T-helper 2 cell (primary cell): ENCODE data around the gene SUSD1.

Experiments used
- DNase-seq, 5 experiments: peaks; one replicate each; pipeline versions ENCODE4 v3.0.0 to v3.0.0-alpha.2; 2012 to 2022

The SUSD1 gene

DNA sequence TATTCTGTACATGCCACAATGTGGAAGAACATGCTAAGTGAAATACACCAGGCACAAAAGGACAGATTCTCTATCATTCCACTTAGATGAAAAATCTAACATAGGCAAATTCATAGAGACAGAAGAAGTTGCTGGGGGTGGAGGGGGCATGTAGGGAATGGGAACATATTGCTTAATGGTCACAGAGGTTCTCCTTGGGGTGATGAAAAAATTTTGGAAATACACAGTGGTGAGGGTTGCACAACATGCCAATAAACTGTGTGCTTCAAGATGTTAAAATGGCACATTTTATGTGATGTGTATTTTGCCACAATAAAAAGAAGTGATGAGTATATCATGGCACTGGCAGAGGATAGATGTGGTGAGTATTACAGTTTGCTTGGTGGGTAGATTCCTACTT, 111.9 kb downstream of the SUSD1 start:
- DNase-seq, result no peak

DNA sequence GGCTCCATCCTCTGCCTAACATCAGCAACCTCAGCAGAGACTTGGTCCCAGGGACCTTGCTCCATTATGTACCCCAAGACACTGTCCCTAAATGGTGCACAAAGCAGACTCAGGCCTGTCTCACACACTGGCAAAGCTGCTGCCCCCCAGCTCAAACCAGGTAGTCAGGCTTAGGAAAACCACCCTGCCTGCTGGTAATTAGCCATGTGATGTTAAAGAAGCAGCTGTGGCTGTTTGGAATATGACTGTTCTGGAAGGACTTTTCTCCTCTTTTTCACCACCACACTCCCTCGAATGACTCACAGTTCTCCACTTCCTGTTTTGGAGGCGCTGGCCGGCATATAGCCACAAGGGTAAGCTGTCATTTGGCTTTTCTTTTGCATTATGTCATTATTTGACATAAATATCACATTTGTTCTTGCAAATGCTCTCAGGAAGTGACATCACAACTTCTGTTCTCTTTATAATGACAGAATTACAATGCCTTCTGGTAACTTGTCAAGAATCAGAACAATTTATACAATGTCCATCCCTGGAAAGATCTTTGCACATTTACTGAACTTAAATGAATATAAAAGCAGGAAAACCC, 113.9 kb downstream of the SUSD1 start:
- peak in 2 of 5 experiments; percentile 13 to 85 for DNase-seq

DNA sequence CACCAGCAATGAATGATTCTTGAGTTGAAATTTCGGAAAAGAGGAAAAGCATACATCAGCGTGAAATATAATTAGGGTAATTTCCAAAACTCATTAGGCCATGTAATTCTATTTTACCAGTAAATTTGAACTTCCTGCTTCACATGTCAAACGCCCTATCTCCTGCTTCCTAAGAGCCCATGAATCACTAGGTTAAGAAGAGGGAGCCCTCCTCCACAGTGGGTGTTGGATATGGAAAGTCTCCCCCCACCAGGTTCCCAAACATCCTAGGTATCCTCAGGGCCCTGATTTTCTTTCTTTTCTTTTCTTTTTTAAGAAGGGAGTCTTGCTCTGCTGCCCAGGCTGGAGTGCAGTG, 115.2 kb downstream of the SUSD1 start:
- DNase-seq, result no peak

DNA sequence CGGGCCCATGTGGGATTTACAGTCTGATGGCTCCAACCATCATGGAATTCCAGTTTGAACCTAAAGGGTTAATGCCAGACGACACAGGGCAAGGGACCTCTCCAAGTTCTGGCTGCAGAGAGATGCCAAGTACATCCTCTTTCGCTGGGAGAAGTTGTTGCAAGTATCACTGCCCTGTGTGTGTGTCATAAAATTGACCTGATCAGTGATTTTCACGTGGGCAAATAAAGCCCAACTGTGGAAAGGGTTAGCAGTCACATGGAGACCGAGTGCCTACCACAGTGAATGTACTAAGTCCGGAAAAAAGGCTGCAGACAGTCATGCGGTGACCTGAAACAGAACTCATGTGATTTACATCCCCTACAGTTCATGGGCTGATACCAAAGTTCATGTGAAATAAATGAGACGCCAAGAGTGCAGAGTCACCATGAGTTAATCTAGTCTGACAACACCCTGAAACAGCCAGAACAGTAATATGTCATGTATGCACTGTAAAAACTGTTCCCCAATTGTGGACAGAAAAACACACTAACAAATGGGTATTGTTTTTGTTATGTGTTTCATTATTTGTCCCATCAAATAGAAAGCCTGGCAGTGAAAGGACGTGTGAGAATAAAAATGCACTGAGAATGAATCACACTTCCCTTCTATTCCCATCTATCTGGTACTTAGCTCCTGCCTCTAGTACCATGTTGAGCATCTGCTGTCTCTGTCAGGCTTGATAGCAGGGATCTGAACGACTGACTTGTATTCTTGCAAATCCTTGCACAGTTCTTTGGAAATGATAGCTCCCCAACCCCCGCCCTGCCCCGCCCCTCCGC, 115.7 kb downstream of the SUSD1 start:
- DNase-seq, result no peak

DNA sequence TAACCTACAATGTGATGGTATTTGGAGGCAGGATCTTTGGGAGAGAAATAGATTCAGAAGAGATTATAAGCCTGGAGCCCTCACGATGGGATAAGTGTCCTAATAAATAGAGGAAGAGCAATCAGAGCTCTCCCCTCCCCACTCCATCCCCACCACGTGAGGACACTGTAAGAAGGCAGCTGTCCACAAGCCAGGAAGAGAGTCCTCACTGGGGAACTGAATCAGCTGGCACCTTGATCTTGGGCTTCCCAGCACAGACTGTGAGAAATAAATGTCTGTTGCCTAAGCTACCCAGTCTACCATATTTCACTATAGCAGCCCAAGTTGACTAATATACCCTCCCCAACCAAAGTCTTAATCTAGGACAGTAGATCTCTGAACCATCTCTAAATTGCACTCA, 118.1 kb downstream of the SUSD1 start:
- no peak for DNase-seq

DNA sequence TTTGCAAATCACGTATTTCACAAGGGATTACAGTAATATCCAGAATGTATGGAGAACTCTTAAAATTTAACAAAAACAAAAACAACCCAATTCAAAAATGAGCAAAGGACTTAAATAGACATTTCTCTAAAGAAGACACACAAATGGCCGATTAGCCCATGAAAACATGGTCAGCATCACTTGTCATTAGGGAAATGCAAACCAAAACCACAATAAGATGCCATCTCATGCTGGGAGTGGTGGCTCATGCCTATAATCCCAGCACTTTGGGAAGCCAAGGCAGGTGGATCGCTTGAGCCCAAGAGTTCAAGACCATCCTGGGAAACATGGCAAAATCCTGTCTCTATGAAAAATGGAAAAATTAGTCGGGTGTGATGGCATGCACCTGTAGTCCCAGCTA, 120.2 kb downstream of the SUSD1 start:
- no peak for DNase-seq

DNA sequence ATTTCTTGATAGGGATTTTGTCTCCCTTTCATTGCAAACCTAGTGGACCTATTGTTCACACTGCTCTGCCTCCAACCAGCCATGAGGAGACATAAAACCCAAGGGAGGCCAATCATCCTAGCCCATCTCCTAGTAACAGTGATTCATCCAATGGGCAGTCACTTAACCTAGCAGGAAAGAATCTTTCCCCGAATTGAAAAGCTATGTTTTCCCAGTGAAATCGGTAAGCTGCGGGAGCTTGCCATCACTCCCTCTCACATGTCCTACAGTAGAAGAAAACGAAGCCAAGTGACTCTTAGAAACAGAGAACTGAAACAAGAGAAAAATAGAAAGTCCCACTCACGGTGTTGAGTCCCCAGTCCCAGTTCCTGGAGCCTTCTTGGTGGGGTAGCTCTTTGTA, 123.3 kb downstream of the SUSD1 start:
- DNase-seq, result no peak

DNA sequence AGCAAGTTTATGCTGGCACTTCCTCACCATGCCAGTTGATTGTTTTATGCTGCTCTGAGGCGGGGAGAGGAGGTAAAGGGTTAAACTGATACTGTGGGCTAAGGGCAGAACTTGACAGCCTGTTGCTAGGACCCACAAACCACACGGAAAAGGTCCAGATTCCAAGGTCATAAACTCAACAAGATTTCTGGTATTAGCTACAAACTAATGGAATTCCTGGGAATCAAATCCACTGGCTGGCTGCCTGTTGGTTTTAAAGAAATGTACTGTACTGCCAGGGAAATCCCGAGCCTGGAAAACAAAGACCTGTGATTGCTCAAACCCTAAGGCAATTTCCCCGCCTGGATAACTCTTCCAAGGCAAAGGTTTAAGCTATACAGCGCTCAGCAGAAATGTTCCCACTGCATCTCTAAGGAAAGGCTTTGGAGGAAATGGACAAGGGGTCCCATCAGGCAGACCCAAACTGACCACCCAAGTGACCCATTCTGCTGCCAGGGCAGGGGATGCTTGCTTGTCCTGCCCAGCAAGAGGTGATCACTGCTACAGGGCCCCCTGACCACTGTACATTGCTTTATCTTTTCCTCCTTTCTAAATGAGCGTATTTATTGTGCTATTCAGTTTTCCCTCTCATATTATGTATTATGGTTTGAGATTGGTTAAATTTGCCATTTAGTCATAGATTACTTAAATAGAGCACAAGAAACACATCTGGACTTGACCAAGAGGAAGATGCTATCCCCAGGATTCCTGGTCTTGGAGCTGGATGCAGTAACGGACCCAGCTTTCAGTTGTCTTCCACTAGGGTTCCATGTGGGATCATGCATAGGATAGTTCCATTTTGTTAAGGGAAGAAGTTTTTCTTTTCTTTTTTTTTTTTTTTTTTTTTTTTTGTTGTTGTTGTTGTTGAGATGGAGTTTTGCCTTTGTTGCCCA, 124.3 kb downstream of the SUSD1 start:
- no peak for DNase-seq

DNA sequence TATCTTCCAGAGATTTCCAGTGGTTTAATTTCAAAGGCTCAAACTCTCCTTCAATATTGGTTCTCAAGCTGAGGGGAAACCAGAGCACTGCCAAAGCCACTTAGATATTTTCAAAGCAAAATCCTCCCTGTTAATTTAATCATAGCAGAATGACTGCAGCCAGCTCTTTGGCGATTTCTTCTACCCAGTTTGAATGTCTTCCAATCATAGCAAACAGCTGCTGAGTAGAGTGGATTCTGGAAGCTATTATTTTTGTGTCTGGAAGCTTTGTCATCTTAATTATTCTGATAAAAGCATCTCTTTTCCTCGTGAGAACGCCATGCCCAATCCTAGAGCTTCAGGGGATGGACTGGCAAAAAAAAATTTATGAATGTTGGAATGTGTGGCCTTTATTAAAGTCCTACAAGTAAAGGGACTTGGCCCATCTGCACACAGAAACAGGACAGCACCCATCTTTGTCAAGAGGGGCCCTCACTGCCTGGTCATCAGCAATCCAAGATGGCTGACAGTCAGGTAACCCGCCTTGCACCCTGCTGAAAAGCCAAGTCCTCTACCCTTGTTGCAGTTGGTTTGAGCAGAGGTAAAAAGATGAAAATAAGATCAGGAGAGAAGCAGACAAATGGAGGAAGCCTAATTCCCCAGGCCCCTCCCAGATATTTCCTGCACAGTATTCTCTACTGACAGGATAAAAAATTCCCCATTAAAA, 125.1 kb downstream of the SUSD1 start:
- DNase-seq, result no peak

DNA sequence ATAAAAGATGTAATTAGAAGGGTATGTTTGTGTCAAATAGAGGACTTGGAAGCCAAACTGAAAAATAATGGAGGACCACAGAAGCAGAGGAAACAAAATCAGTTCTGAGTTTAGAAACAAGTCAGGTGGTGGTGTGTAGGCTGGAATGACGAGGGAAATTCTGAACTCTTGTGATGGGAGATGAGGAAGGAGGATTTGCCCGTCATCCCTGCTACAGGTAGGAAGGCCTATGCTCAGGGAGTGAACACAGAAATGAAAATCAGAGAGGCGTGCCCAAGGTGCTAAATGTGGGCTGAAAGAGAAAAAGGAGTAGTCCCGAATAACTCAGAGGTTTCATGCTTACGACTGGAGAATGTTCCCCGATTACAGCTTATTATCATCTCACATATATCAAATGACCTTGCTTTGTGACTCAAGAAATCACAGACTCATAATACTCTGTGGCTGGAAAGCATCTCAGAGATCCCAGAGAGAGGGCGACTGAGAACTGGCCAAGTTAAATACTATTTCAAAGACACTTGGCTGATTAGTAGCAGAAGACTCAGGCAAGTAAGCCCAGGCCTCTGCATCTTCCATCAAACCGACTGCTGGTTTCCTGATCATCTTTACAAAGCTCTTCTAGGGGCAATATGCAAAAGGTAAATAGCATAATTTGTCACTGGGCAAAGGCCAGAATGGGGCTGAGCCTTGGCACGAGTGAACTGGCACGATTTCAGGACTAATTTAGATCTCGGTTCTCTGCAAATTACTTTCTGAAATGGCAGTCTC, 126.0 kb downstream of the SUSD1 start:
- DNase-seq, result no peak

DNA sequence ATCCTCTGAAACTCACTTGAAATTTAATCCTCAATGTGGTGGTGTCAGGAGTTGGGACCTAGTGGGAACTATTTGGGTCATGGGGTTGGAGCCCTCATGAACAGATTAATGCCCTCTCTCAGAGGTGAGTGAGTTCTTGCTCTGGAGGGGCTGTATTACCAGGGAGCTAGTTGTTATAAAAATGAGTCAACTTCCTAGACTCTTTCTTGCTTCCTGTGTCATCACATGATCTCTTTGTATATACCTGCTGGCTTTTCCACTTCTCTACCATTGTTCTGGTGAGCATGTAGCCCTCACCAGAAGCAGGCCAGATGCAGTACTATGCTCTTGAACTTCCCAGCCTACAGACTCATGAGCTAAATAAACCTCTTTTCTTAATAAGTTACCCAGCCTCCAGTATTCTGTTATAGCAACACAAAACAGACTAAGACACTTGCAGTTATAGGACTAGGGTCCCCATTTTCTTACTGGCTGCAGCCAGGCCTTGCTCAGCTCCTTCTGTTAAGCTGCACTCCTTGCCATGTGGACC, 127.5 kb downstream of the SUSD1 start:
- peak in 1 of 5 experiments; percentile 24 for DNase-seq

DNA sequence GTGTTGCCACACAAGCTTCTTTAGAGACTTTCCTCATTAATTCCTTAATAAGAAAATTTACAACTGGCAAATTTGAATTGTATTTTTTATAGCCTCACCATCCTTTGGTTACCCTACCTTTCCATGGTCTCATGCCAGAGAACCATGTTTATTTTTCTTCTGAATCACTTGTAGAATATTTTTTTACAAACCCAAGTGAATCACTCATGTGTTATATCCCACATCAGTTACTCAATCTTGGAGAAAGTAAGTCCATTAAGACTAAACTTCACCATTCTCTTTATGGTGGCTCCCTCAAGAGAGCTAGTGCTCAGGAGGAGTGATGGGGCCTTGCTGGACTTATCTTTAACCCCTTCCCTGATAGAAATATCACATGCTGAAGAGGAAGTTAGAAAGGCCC, 128.9 kb downstream of the SUSD1 start:
- no peak for DNase-seq

DNA sequence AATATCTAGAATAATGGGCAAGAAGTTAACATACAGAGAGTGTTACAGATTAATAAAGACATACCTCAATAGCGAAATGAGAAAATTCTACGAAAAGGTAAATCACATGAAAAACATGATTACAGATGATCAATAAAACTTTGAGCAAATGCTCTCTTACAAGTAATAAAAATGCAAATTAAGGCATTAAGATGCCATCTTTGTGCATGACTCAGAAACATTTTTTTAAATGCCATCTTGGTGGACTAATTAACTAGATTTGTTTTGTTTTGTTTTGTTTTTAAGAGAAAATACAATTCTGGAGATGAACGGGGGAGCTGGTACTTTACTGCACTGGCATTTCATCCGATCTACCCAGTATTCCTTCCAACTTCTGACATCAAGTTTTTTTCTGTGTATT, 130.2 kb downstream of the SUSD1 start:
- DNase-seq, result no peak

DNA sequence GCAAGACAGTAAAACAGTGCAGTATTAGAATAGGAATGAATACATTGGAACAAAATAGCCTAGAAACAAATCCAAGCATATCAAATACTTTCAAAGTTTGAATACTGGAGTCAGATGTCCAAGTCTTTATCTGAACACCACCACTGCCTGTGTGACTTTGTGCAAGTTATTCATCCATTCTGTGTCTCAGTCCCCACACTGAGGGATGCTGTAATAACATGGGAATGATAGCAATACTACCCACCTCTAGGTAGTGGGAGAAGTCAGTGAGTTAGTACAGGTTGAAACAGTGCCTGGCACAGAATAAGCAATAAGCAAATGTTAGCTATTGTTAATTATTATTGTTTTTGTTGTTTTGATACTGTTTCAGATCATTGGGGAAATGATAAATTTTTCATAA, 130.9 kb downstream of the SUSD1 start:
- no peak for DNase-seq

DNA sequence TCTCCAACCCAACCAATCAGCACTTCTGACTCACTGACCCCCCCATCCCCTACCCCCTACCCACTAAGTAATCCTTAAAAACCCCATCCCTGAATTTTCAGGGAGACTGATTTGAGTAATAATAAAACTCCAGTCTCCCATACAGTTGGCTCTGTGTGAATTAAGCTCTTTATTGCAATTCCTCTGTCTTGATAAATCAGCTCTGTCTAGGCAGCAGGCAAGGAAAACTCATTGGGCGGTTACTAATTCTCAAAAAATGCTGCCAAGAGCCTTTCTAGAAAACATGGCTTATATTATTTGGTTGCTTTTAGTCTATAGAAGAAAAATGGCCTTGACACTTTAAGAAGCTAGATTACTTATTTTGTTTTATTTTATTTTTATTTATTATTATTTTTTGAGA, 131.7 kb downstream of the SUSD1 start:
- DNase-seq, result no peak

DNA sequence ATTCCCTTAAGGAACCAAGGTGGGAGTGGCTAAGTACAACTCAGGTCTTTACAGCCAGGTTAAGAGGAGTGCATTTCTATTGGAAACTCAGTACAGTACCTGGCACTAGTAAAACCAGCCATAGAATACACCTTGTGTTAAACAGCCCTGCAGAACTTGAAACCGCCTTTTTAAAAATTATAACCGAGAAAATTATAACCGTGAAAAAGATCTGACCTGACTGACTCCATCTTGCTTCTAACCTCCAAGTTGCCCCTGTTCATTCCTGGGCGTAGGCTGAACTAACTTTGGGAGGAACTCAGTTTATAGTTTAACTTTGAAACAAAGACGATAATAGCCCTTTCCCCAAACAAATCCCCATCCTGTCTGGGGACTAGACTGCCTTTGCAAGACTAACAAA, 132.3 kb downstream of the SUSD1 start:
- no peak for DNase-seq

DNA sequence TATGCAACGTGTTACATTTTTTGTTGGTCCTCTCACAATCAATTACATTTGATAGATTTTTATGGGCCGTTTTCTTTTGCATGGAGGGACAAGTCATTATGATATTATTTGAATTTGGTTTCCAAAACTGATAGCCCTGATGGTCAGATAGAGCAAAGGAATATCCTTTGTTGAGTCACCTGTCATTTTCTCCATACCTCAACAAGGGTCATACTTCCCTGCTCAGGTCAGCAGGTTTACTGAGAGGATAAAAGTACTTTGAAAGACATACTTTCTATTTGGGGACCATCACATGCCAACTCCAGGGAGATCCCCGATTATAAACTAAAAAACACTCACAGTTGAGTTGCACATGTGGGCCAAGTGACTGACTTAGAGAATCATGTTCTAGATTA, 132.9 kb downstream of the SUSD1 start:
- DNase-seq, result no peak

DNA sequence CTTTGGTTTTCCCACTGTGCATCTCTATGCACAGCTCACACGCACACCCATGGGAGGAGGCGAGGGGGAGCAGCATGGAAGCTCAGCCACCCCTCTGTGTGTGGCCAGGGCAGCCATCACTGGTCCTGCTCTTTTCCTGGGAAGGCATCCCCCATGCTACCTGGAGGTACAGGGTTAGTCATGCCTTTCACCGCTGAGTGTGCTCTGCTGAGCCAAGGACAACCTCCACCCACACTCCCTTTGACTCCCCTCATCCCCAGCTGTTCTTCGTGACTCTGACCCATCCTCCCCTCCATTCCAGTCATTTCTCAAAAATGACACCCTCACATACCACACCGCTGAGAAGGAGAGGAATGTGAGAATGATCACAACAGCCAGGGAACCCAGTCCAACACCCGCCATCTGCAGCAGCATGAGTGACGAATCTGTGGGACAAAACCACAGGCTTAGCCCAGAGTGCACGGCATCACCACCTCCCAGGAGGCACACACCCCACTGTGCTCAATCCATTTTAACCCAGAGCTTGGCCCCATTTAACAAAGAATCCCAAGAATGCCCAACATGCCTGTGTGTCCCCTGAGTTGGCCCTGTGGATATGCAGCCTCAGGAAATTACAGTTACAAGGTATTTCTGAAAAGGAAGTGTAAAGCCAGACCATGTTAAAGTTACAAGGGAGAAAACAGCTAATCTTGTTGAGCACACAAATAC, 133.4 kb downstream of the SUSD1 start:
- DNase-seq, result no peak

DNA sequence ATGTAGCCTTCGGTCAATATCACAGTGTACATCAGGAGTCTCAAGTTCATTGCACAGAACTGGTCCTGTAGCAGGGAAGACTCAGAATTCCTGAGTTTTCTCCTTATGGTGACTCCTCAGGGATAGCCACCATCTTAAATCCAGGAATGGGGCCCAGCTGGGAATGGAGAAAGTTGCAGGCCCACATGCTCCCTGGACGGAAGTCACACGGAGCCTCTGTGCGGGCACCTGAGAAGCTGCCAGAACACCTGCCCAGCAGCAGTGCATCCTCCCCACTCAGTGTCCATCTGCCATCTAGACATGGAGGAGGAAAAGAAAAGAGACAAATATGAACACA, 133.9 kb downstream of the SUSD1 start:
- DNase-seq, result no peak

DNA sequence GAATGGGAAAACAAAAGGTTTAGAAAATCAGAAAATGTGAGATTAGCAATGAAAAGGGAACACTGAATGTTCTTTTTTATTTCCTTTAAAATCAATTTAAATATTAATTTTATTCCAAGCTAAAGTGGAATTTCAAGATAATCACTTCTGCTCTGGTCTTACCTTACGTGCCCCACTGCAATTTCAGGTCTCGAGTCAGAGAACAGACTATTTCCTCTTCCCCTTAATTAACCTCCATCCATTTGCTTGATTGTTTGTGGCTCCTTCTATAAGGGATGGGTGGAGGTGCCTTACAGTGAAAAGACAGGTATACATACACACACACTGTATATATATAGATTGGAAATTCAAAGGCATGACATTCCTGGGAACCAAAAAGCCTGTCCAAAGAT, 137.1 kb downstream of the SUSD1 start:
- DNase-seq, result peak in 1 of 5 experiments; percentile 73

DNA sequence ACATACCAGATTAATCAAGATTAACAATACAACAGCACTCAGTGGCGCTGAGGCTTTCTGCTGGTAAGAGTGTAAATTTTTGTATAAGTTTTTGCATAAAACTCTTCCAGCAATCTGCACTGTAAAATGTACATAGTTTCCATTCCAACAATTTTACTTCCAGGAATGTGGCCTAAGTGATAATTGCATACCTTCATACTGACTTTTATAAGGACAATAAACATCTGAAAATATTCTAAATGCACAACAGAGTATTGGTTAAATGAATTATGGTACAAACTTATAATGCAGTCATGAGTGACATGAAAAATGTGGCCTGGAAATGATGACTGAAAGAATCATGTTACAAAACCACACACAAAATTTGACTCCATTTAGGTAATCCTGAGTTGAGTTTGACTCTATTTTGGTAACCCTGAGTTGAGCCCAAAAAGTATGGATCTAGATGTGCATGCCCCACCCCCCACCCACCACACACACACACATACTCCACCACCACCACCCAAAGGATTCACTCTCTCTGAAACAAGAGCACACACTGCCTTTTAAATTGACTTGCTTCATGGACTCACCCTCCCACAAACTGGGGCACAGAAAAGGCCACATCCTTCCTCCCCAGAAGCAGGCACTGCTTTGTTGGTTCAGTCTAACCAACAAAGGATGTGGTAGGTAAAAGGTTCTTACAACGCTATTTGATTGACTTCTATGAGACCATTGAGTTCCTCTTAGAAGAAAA, 137.6 kb downstream of the SUSD1 start:
- DNase-seq, result peak in 4 of 5 experiments; percentile 40 to 99 (median 61)
